Thoracic aorta (tissue), 2 donors: ENCODE measurements around the gene RASA3. TPM values are rescaled to one million over a fixed set of nuclear protein-coding genes. Genes with fewer than 3 reads are reported as not detected.

ENCODE experiments used
- ATAC-seq: fragments of 150-250 bp; one replicate; pipeline ENCODE4 v1.8.0; 2017; ENCODE audit warnings: low read depth; ENCODE audit not compliant: insufficient number of reproducible peaks, low FRiP score
- DNase-seq: peaks from one replicate; pipeline ENCODE4 v3.0.0-alpha.2; 2020; ENCODE audit warnings: low spot score
- H3K27ac ChIP-seq, 2 donors: fragments of 200-600 bp; sonication (generic); 1 replicate in 1 of 2; 2 replicates in 1 of 2; pipeline ENCODE4 v1.5.1; 2016; ENCODE audit warnings: mild to moderate bottlenecking in 2 of 2, moderate library complexity in 2 of 2
- H3K27me3 ChIP-seq: fragments of 200-600 bp; sonication (generic); replicated peaks from 2 replicates; pipeline ENCODE4 v1.6.0; 2016; ENCODE audit warnings: mild to moderate bottlenecking; ENCODE audit not compliant: insufficient read depth
- H3K36me3 ChIP-seq: fragments of 200-600 bp; sonication (generic); one replicate; pipeline ENCODE4 v1.5.1; 2016
- H3K4me1 ChIP-seq, 2 donors: fragments of 200-600 bp; sonication (generic); 1 replicate in 1 of 2; 2 replicates in 1 of 2; pipeline versions ENCODE4 v1.5.1 to v1.6.0; 2016; ENCODE audit warnings: low read depth in 2 of 2, mild to moderate bottlenecking in 1 of 2; ENCODE audit not compliant: control insufficient read depth in 1 of 2
- H3K4me3 ChIP-seq: fragments of 200-600 bp; sonication (generic); 2 replicates; pipeline ENCODE4 v1.5.1; 2016; ENCODE audit warnings: mild to moderate bottlenecking
- H3K9me3 ChIP-seq: fragments of 200-600 bp; sonication (generic); 2 replicates; pipeline ENCODE4 v1.5.1; 2016
- CTCF ChIP-seq: fragments of 200-600 bp; sonication (generic); IDR thresholded peaks from one replicate; pipeline ENCODE4 v1.5.1; 2019; ENCODE audit warnings: antibody characterized with exemption
- total RNA-seq, 2 donors: library from RNA; depleted of rRNA; stranded (reverse); fragments of >200 nt; gene quantifications; one replicate each; pipeline versions ENCODE4 v1.1.0 to v1.2.3, GENCODE V29; 2016

The RASA3 gene
- total RNA-seq, 2 donors from 2014 or later = 38.9 to 48.6 TPM

GRCh38 chr13:114062754-114063153, 69.7 kb downstream of the RASA3 start:
- no peak for DNase-seq
- H3K4me3 ChIP-seq = no peak overlapping the region
- H3K36me3 ChIP-seq = no peaks in the 10 kb centered on the region
- H3K4me1 ChIP-seq = peaks cover 47 to 79% of the 10 kb centered on the region in 2 donors
- no peaks in the 10 kb centered on the region for H3K27me3 ChIP-seq
- no peak for ATAC-seq
- no peaks in the 10 kb centered on the region for H3K9me3 ChIP-seq
- H3K27ac ChIP-seq = peak overlapping the region; percentile 70 to 98
- no peak for TF ChIP-seq CTCF

- Histone ChIP-seq H3K4me1 (peaks cover 45 to 79% of the 10 kb centered on the region in 2 donors), H3K27ac (peak overlapping the region; percentile 70 to 98), H3K36me3 (no peaks in the 10 kb centered on the region), H3K9me3 (no peaks in the 10 kb centered on the region), H3K27me3 (no peaks in the 10 kb centered on the region), H3K4me3 (no peak overlapping the region)
- DNase-seq (no peak), ATAC-seq (no peak)
- no peak for TF ChIP-seq CTCF
These were observed 70.1 kb downstream of the RASA3 start for GRCh38 chr13:114062341-114062740.

GRCh38 chr13:114061744-114062143, 70.7 kb downstream of the RASA3 start:
- H3K4me1 ChIP-seq = peaks cover 45 to 77% of the 10 kb centered on the region in 2 donors
- ATAC-seq (no peak), DNase-seq (no peak)
- no peaks in the 10 kb centered on the region for H3K36me3 ChIP-seq
- H3K9me3 ChIP-seq = no peaks in the 10 kb centered on the region
- TF ChIP-seq CTCF = no peak
- peak overlapping the region in 1 of 2 donors; percentile 24 for H3K27ac ChIP-seq
- no peaks in the 10 kb centered on the region for H3K27me3 ChIP-seq
- no peak overlapping the region for H3K4me3 ChIP-seq

- Histone ChIP-seq H3K4me1 (peaks cover 43 to 77% of the 10 kb centered on the region in 2 donors), H3K27ac (peak overlapping the region; percentile 9 to 35), H3K4me3 (no peak overlapping the region), H3K27me3 (no peaks in the 10 kb centered on the region), H3K36me3 (no peaks in the 10 kb centered on the region), H3K9me3 (no peaks in the 10 kb centered on the region)
- no peak for ATAC-seq
- TF ChIP-seq CTCF = no peak
- DNase-seq = no peak
These were observed 71.4 kb downstream of the RASA3 start for GRCh38 chr13:114061047-114061446.

- Histone ChIP-seq H3K27ac (peak overlapping the region; percentile 9 to 35), H3K36me3 (no peaks in the 10 kb centered on the region), H3K27me3 (no peaks in the 10 kb centered on the region), H3K4me3 (no peak overlapping the region), H3K4me1 (peaks cover 37 to 68% of the 10 kb centered on the region in 2 donors), H3K9me3 (no peaks in the 10 kb centered on the region)
- no peak for ATAC-seq
- DNase-seq = no peak
- TF ChIP-seq CTCF = no peak
These were observed 72.2 kb downstream of the RASA3 start for GRCh38 chr13:114059946-114060860.
